Embryonic facial prominence (tissue), 1 donor: ENCODE data around the gene NDUFAF2.
"Not testable (repeated sequence)": the region's sequence is repeated elsewhere in the genome, so short reads cannot be mapped to it uniquely, and the experiment has no call there.

Source experiments
- DNase-seq: peaks from one replicate; pipeline ENCODE4 v3.0.0-alpha.2; 2016; ENCODE audit errors: extremely low spot score

The NDUFAF2 gene, protein sequence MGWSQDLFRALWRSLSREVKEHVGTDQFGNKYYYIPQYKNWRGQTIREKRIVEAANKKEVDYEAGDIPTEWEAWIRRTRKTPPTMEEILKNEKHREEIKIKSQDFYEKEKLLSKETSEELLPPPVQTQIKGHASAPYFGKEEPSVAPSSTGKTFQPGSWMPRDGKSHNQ

GRCh38 chr5:60944904-60945812, at the start of gene NDUFAF2, which contains the start of gene ERCC8:
Gene NDUFAF2 (plus strand): TSS chr5:60945205. CDS start chr5:60945256, 51 bp downstream.
Gene ERCC8 (minus strand): TSS chr5:60945070. CDS start chr5:60945008, 62 bp downstream.
- DNase-seq = peak; percentile 86

DNA sequence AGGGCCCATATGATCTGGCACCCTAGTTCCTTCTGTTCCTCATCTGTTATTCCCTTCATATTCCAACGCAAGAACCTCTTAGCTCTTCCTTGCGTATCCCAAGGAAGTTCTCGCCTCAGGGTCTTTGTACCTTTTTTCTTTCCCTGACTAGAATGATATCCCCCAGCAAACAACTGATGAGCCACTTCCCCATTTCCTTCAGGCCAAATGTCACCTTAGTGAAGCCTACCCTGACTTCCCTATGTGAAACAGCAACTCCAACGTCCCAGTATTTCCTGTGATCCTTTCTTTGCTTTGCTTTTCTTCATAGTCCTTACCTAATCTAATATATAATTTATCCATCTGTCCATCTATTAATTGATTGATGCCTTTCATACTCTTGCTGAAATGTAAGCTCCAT, 48.0 kb upstream of the NDUFAF2 start:
- DNase-seq = no peak

DNA sequence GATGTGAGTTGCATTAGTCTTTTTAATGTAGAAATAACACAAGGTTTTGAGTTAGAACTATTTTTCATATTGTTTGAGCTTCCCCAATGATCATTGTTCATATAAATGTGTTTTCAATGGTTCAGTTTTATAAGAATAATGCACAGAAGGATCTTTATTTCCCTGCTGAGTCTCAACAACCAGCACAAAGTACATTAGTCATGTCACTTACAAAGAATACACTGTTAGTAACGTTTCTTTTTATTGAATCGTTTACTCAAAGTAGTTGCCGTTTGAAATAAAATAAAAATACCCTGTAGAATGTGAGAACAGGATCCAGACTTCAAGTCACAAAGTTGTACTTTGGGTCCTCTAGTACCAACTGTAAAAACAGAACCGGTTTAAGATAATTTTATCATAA, 41.6 kb upstream of the NDUFAF2 start:
- no peak for DNase-seq

DNA sequence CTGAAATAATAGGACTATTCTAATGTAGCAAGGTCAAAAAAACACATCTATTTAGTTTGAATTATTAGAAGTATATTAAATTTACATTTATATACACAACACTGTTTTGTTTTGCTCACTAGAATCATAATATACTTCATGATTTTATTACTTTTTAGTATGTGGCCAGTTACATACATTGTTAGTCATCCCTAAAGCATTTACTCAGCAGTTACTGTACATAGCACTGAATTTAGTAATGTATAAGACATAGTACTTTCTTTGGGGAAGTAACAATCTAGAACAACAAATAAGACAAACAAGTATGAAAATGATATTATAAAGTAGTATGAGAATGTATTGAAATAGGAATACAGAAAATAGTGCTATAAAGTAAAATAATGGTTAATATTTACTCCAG, 28.4 kb upstream of the NDUFAF2 start:
- DNase-seq = no peak

GRCh38 chr5:60918466-60918865, 26.5 kb upstream of the NDUFAF2 start:
- DNase-seq = no peak

DNA sequence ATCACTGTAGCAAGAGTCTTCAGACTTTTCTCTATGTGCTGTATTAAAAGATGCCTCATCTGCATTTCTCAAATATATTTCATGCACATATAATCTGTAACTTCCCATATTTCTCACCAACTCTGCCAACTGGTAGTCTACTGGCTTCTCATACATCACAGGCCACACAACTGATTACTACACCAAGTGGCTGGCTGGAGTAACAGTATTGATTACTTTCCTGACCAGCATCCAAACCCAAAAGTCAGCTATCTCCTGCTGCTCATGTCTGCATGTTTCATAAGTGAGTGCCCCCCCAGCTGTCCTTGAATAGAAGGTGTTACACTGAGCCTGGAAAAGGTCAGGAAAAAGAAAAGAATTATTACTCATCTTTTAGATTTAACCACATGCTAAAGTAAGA, 17.6 kb upstream of the NDUFAF2 start:
- DNase-seq = no peak

DNA sequence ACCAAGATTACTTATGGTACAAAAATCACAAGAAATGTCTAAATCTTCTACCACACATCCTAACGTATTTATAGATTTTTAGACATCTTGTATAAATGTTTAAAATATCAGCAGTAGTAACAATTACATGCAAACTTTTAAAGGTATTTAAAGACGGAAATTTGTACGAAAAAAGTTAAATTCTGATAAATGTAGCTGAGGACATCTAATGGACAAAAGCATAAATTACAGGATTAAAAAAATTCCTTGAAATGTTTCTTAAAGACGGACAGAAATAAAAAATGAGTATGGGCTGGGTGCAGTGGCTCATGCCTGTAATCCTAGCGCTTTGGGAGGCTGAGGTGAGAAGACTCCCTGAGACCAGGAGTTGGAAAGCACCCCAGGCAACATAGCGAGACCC, 16.0 kb upstream of the NDUFAF2 start:
- no peak for DNase-seq

DNA sequence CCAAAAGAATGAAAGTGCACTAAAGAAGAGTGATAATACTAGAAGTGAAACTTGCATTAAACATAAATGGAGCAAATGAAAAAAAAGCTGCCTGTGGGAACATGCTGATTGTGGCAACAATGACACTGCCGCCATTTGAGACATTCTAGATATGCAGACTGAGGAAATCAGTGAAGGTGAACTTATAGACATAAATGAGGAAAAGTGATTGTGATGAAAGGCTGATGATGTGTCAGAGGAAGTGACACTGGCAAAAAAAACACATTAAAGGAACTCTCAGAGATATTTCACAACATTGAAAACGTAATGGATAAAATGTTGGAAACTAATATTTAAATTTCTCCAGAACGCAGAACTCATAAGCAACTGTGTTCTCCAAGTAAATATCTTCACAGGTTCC, 1.4 kb upstream of the NDUFAF2 start:
- DNase-seq = no peak

DNA sequence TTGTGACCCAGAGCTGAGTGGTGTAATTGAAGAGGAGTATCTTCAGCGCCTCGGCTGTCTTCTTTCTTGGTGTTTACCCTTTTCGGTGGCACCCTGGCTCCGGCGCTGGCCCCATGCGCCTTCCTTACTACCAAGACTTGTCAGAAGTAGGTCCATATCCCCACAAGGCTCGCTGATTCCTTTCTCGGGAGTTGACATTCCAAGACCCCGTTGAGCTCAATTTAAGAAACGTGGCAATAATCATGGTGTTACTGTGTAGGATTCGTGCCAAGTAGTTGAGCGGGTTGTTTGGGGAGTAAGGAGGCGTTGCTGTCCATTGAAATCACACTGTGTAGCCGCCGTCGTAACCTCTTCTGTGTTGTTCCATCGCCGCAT, 795 bp downstream of the NDUFAF2 start:
- peak; percentile 34 for DNase-seq

- no peak for DNase-seq
Measured at GRCh38 chr5:60948738-60949137, 3.7 kb downstream of the NDUFAF2 start.

GRCh38 chr5:60955239-60955638, 10.2 kb downstream of the NDUFAF2 start:
- DNase-seq = no peak

GRCh38 chr5:60958088-60958487, 13.1 kb downstream of the NDUFAF2 start:
- no peak for DNase-seq

GRCh38 chr5:60958712-60959111, 13.7 kb downstream of the NDUFAF2 start:
- no peak for DNase-seq

GRCh38 chr5:60959156-60959555, 14.2 kb downstream of the NDUFAF2 start:
- peak; percentile 40 for DNase-seq

DNA sequence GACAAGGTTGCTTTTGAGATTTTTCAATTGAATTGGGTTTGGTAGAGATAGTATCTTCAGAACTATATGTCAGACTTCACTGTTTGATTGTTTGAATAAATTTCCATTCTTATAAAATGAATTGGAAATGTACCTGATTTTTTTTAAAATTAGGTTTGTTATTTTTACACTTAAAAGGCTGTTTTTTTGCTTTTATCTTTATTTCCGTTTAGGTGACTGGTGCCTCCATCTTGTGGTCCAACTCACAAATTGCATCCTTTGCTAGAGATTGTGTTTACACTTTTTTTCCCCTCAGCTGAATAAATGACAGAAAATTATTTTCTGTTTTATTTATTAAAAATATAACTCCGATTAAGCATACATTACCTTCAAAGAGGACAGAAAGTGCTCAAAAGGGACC, 15.6 kb downstream of the NDUFAF2 start:
- DNase-seq = no peak

GRCh38 chr5:60961685-60962084, 16.7 kb downstream of the NDUFAF2 start:
- no peak for DNase-seq

DNA sequence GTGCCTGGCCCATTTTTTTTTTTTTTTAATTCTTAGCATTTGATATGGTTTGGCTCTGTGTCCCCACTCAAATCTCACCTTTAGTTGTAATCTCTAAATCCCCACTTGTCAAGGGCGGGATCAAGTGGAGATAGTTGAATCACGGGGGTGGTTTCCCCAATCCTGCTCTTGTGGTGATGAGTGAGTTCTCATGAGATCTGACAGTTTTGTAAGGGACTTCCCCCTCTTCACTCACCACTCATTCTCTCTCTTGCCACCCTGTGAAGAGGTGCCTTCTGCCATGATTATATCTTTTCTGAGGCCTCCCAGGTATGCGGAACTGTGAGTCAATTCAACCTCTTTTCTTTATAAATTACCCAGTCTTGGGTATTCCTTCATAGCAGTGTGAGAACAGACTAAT, 27.2 kb downstream of the NDUFAF2 start:
- DNase-seq = no peak

GRCh38 chr5:60977956-60978737, 33.1 kb downstream of the NDUFAF2 start:
- DNase-seq = no peak

DNA sequence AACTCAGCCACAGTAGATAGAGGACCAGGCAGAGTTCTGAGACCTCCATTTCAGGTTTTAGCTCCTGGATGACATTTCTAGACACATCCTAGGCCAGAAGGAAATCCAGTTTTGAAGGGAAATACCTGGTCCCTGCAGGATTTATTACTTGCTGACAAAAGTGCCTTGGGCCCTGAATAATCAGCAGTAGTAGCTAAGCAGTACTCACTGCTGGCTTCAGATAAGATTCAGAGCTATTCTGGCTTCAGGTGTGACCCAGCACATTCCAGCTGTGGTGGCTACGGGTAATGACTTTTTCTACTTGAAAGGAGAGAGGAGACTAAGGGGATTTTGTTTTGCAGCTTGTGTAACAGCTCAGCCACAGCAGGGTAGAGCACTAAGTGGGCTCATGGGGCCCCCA, 34.0 kb downstream of the NDUFAF2 start:
- no peak for DNase-seq

DNA sequence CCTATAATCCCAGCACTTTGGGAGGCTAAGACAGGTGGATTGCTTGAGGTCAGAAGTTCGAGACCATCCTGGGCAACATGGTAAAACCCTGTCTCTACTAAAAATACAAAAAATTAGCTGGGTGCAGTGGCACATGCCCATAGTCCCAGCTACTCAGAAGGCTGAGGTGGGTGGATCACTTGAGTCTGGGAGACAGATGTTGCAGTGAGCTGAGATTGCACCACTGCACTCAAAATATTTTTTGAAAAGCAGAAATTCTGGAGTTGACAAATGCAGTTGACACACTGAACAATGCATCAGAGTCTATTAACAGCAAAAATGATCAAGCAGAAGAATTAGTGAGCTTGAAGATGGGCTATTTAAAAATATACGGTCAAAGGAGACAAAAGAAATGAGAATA, 35.5 kb downstream of the NDUFAF2 start:
- DNase-seq = no peak

- not testable (repeated sequence) for DNase-seq
Measured at GRCh38 chr5:60982127-60982526, 37.1 kb downstream of the NDUFAF2 start.

GRCh38 chr5:60989790-60990189, 44.8 kb downstream of the NDUFAF2 start:
- no peak for DNase-seq
